ENCODE measurements around the gene ATP1B3.
"Not testable (repeated sequence)": the region's sequence is repeated elsewhere in the genome, so short reads cannot be mapped to it uniquely, and the experiment has no call there.

Gene ATP1B3

GRCh38 chr3:141969711-141970110 lies 93.3 kb downstream of the ATP1B3 start:
- peaks cover 2% of the 10 kb centered on the region for H3K36me3 Mint-ChIP-seq (ENCODE audit: insufficient read depth)
- H3K9me3 Mint-ChIP-seq = no peaks in the 10 kb centered on the region
- no peaks in the 10 kb centered on the region for H3K4me1 Mint-ChIP-seq
- no peak overlapping the region for H3K27ac Mint-ChIP-seq (ENCODE audit: low read depth)
- ATAC-seq (replicated peaks; ENCODE audit: extremely low read depth, poor library complexity, severe bottlenecking) = no peak
- H3K4me3 Mint-ChIP-seq = no peak overlapping the region
- H3K27me3 Mint-ChIP-seq = no peaks in the 10 kb centered on the region
- no peak for DNase-seq (ENCODE audit: low spot score in 2 of 2)

- no peaks in the 10 kb centered on the region for H3K27me3 Mint-ChIP-seq
- ATAC-seq (replicated peaks; ENCODE audit: extremely low read depth, poor library complexity, severe bottlenecking) = no peak
- no peaks in the 10 kb centered on the region for H3K9me3 Mint-ChIP-seq
- no peak overlapping the region for H3K27ac Mint-ChIP-seq (ENCODE audit: low read depth)
- H3K36me3 Mint-ChIP-seq (ENCODE audit: insufficient read depth) = no peaks in the 10 kb centered on the region
- DNase-seq (ENCODE audit: low spot score in 2 of 2) = no peak
- no peaks in the 10 kb centered on the region for H3K4me1 Mint-ChIP-seq
- no peak overlapping the region for H3K4me3 Mint-ChIP-seq
Observed at GRCh38 chr3:141971571-141971970, 95.1 kb downstream of the ATP1B3 start.

- DNase-seq (ENCODE audit: low spot score in 2 of 2) (no peak), ATAC-seq (replicated peaks; ENCODE audit: extremely low read depth, poor library complexity, severe bottlenecking) (no peak)
- H3K36me3 Mint-ChIP-seq (ENCODE audit: insufficient read depth) = no peaks in the 10 kb centered on the region
- no peak overlapping the region for H3K4me3 Mint-ChIP-seq
- H3K9me3 Mint-ChIP-seq = no peaks in the 10 kb centered on the region
- no peak overlapping the region for H3K27ac Mint-ChIP-seq (ENCODE audit: low read depth)
- H3K27me3 Mint-ChIP-seq = no peaks in the 10 kb centered on the region
- no peaks in the 10 kb centered on the region for H3K4me1 Mint-ChIP-seq
Observed at GRCh38 chr3:141972399-141972798, 96.0 kb downstream of the ATP1B3 start.

GRCh38 chr3:141974777-141975176 lies 98.3 kb downstream of the ATP1B3 start:
- H3K27me3 Mint-ChIP-seq; H3K27ac Mint-ChIP-seq (ENCODE audit: low read depth); DNase-seq (ENCODE audit: low spot score in 2 of 2); H3K4me1 Mint-ChIP-seq; H3K4me3 Mint-ChIP-seq; H3K36me3 Mint-ChIP-seq (ENCODE audit: insufficient read depth); ATAC-seq (replicated peaks; ENCODE audit: extremely low read depth, poor library complexity, severe bottlenecking); H3K9me3 Mint-ChIP-seq: not testable (repeated sequence)
